Endothelial cell of umbilical vein (primary cell): ENCODE results near the gene KYNU. TPM values are rescaled to one million over a fixed set of nuclear protein-coding genes. Genes with fewer than 3 reads are reported as not detected.

Source experiments
- BruUV-seq: library from RNA; stranded (reverse); fragments of 400-500 nt; replicated peaks from 2 replicates; lab custom pipeline; 2021; lab: Mats Ljungman, UMichigan
- CTCF ChIA-PET: fragments of 300-600, 350-600 bp; sonication (Branson Sonifier 250); formaldehyde crosslinking; loops from one replicate; lab custom pipeline; 2021; ENCODE audit warnings: antibody characterized with exemption, inconsistent platforms; lab: Charles Lee
- POLR2A ChIA-PET: fragments of 300-600, 350-600 bp; sonication (Branson Sonifier 250); formaldehyde crosslinking; loops from one replicate; lab custom pipeline; 2021; ENCODE audit warnings: antibody characterized with exemption, inconsistent platforms; lab: Charles Lee
- DNase-seq: peaks from one replicate; pipeline ENCODE4 v3.0.0-alpha.2; 2011; ENCODE audit warnings: low read depth, low spot score
- FAIRE-seq: peaks from 2 replicates; lab custom pipeline; 2011; peaks lifted over from hg19 to GRCh38; lab: Jason Lieb, UNC
- H2AFZ ChIP-seq: 2 replicates; pipeline ENCODE4 v1.6.0; 2012; ENCODE audit warnings: low read depth, low read length, control low read depth, inconsistent platforms
- H3K27ac ChIP-seq: 2 replicates; pipeline ENCODE4 v1.5.1; 2011; ENCODE audit warnings: low read depth, mild to moderate bottlenecking, control low read depth, low read length, moderate library complexity; ENCODE audit not compliant: insufficient read depth
- H3K27me3 ChIP-seq, 2 experiments: 2 replicates each; pipeline versions ENCODE4 v1.6.0 to v1.6.1; 2011; ENCODE audit warnings: low read length in 2 of 2, mixed read lengths in 1 of 2; ENCODE audit not compliant: control insufficient read depth in 2 of 2, insufficient read depth in 2 of 2
- H3K36me3 ChIP-seq, 2 experiments: 2 replicates in 1 of 2; 3 replicates in 1 of 2; pipeline ENCODE4 v1.5.1; 2011; ENCODE audit warnings: low read length in 2 of 2, mild to moderate bottlenecking in 1 of 2, moderate library complexity in 1 of 2; ENCODE audit not compliant: control insufficient read depth in 2 of 2, insufficient read depth in 2 of 2; ENCODE audit errors: extremely low read depth in 1 of 2
- H3K4me1 ChIP-seq: 3 replicates; pipeline ENCODE4 v1.5.1; 2011; ENCODE audit warnings: mild to moderate bottlenecking, low read length; ENCODE audit not compliant: control insufficient read depth, insufficient read depth; ENCODE audit errors: extremely low read depth
- H3K4me2 ChIP-seq: 2 replicates; pipeline ENCODE4 v1.6.1; 2011; ENCODE audit warnings: low read length, control low read depth, mixed read lengths; ENCODE audit not compliant: insufficient read depth
- H3K4me3 ChIP-seq, 3 experiments: fragments of 200-600 bp in 1 of 3; sonication (generic), shearing (Covaris generic) in 1 of 3; replicated peaks in 1 of 3; 2 replicates each; pipeline ENCODE4 v1.5.1; 2011 to 2016; ENCODE audit warnings: control low read depth in 3 of 3, low read length in 3 of 3, mild to moderate bottlenecking in 2 of 3, inconsistent platforms in 1 of 3, low read depth in 1 of 3, moderate library complexity in 1 of 3; ENCODE audit not compliant: insufficient read depth in 1 of 3
- H3K79me2 ChIP-seq: 2 replicates; pipeline ENCODE4 v1.6.0; 2012; ENCODE audit warnings: low read length, inconsistent platforms; ENCODE audit not compliant: control insufficient read depth, insufficient read depth
- H3K9ac ChIP-seq: replicated peaks from 2 replicates; pipeline ENCODE3; 2011; ENCODE audit warnings: low read length, control low read depth; ENCODE audit not compliant: insufficient read depth; ENCODE audit errors: extremely low read depth
- H3K9me1 ChIP-seq: replicated peaks from 3 replicates; pipeline ENCODE4 v1.6.0; 2011; ENCODE audit warnings: mild to moderate bottlenecking, low read length; ENCODE audit not compliant: control insufficient read depth, insufficient read depth; ENCODE audit errors: extremely low read depth
- H3K9me3 ChIP-seq: replicated peaks from 2 replicates; pipeline ENCODE4 v1.5.1; 2012; ENCODE audit warnings: low read length, inconsistent platforms; ENCODE audit not compliant: control insufficient read depth, insufficient read depth
- H4K20me1 ChIP-seq: replicated peaks from 2 replicates; pipeline ENCODE3; 2011; ENCODE audit warnings: mild to moderate bottlenecking, low read length; ENCODE audit not compliant: control insufficient read depth, insufficient read depth; ENCODE audit errors: extremely low read depth
- CTCF ChIP-seq, 2 donors: IDR thresholded peaks; 1 replicate in 1 of 2; 2 replicates in 1 of 2; pipeline ENCODE4 v1.5.1; 2011; ENCODE audit warnings: low read length in 2 of 2, mild to moderate bottlenecking in 2 of 2, moderate library complexity in 2 of 2, control low read depth in 1 of 2, inconsistent platforms in 1 of 2, low read depth in 1 of 2; ENCODE audit not compliant: insufficient read depth in 1 of 2; ENCODE audit errors: extremely low read depth in 1 of 2
- EZH2 ChIP-seq: IDR thresholded peaks from 2 replicates; pipeline ENCODE4 v1.6.1; 2012; ENCODE audit warnings: borderline replicate concordance, low read depth, mild to moderate bottlenecking, moderate library complexity, low read length, inconsistent platforms; ENCODE audit not compliant: severe bottlenecking
- FOS ChIP-seq: IDR thresholded peaks from 2 replicates; pipeline ENCODE4 v1.6.1; 2011; ENCODE audit warnings: mild to moderate bottlenecking, low read length, moderate library complexity, borderline replicate concordance; ENCODE audit not compliant: insufficient read depth
- GATA2 ChIP-seq: IDR thresholded peaks from 2 replicates; pipeline ENCODE4 v1.7.0; 2011; ENCODE audit warnings: low read depth, mild to moderate bottlenecking, moderate library complexity, mixed read lengths, low read length; ENCODE audit not compliant: insufficient read length, insufficient read depth
- JUN ChIP-seq: IDR thresholded peaks from 2 replicates; pipeline ENCODE4 v1.6.1; 2011; ENCODE audit warnings: borderline replicate concordance, low read depth; ENCODE audit not compliant: insufficient read length, insufficient read depth
- MAX ChIP-seq: IDR thresholded peaks from 2 replicates; pipeline ENCODE4 v1.6.1; 2011; ENCODE audit not compliant: insufficient read depth, insufficient read length
- MYC ChIP-seq: IDR thresholded peaks from one replicate; pipeline ENCODE4 v1.6.1; 2011; ENCODE audit warnings: mild to moderate bottlenecking, low read depth, low read length
- POLR2A ChIP-seq: IDR thresholded peaks from 2 replicates; pipeline ENCODE4 v1.6.1; 2012; ENCODE audit warnings: low read depth, mild to moderate bottlenecking, control low read depth, low read length
- POLR2AphosphoS5 ChIP-seq: IDR thresholded peaks from 2 replicates; pipeline ENCODE4 v1.6.1; 2012; ENCODE audit warnings: low read depth, mild to moderate bottlenecking, control low read depth, low read length, moderate library complexity; ENCODE audit not compliant: insufficient read depth
- dilution Hi-C: fragments of 300-500 bp; cut with MboI; formaldehyde crosslinking; loops from one replicate; pipeline ENCODE4 v1.15.0; 2019; ENCODE audit warnings: low sequenced_read_pairs; ENCODE audit not compliant: extremely low pct_ligation_motif_present
- intact Hi-C: fragments of 100-400 bp; cut with micrococcal nuclease; formaldehyde crosslinking; loops from one replicate; pipeline ENCODE4 v1.10.0; 2022
- polyA plus RNA-seq, 4 experiments: library from polyadenylated mRNA; depleted of rRNA in 3 of 4; stranded (reverse) in 3 of 4; unstranded in 1 of 4; fragments of >200 nt; gene quantifications; 2 replicates each; pipeline versions ENCODE4 v1.2.1 to v1.2.3, GENCODE V29; 2011 to 2012; ENCODE audit warnings: missing spikeins in 1 of 4
- total RNA-seq: library from RNA; stranded (reverse); gene quantifications from 2 replicates; pipeline ENCODE4 v1.2.3, GENCODE V29; 2021

KYNU gene
- total and polyA plus RNA-seq, 2 donors (not counting 3 experiments of a cell fraction or from before 2014, with no cell fraction given): 0.04 TPM; not detected in 1

- TF ChIP-seq GATA2: peak; percentile 93
- no peak for TF ChIP-seq MYC
- no peak for TF ChIP-seq POLR2A
- peak; percentile 77 for TF ChIP-seq JUN
- no peak for TF ChIP-seq MAX
- peak; percentile 45 for TF ChIP-seq POLR2AphosphoS5
- TF ChIP-seq FOS: no peak
- no peak for TF ChIP-seq CTCF (IDR thresholded peaks at IDR 0.05; ENCODE audit: extremely low read depth in 1 of 2, insufficient read depth in 1 of 2, low read depth in 1 of 2, low read length in 2 of 2)
- no peak for TF ChIP-seq EZH2
- no peak overlapping the region for H3K4me3 ChIP-seq
- H3K27me3 ChIP-seq: no peaks in the 10 kb centered on the region
- peak overlapping the region; percentile 39 for H3K4me2 ChIP-seq
- no peaks in the 10 kb centered on the region for H3K36me3 ChIP-seq
- no peaks in the 10 kb centered on the region for H3K9me3 ChIP-seq
- H2AFZ ChIP-seq: no peak overlapping the region
- H3K9me1 ChIP-seq: no peaks in the 10 kb centered on the region
- DNase-seq: peak; percentile 92
- CTCF ChIA-PET: interaction anchor here (0.7 to 1.6 kb wide), 8 partner anchors 9 to 161 kb away, joined by 3 to 7 read pairs (median 4); no protein-coding TSS in a partner anchor
- H4K20me1 ChIP-seq: no peaks in the 10 kb centered on the region
- BruUV-seq: no TSS peak
- peak; percentile 61 for FAIRE-seq
- H3K27ac ChIP-seq: peak overlapping the region; percentile 58
- POLR2A ChIA-PET: interaction anchor here (1.1 kb wide), 1 partner anchor 31 kb away, joined by 3 read pairs; no protein-coding TSS in a partner anchor
- H3K79me2 ChIP-seq: no peaks in the 10 kb centered on the region
- H3K9ac ChIP-seq: peak overlapping the region; percentile 54
- H3K4me1 ChIP-seq: peaks cover 44% of the 10 kb centered on the region
- intact Hi-C loops: loop anchor here (1.0 to 10.0 kb wide), 6 partner anchors 9 to 1819 kb away; no protein-coding TSS in a partner anchor
- dilution Hi-C loops: no loop called here
These were observed 33.7 kb upstream of the KYNU start for GRCh38 chr2:142843731-142844130.
